NCI-H510A treated with DMSO at 0.1 percent for 48 hours (cell line): ENCODE results near the gene ACTN2.

Experiments used
- DNase-seq: peaks from one replicate; lab custom pipeline; 2025; lab: John Stamatoyannopoulos, UW

The ACTN2 gene

DNA sequence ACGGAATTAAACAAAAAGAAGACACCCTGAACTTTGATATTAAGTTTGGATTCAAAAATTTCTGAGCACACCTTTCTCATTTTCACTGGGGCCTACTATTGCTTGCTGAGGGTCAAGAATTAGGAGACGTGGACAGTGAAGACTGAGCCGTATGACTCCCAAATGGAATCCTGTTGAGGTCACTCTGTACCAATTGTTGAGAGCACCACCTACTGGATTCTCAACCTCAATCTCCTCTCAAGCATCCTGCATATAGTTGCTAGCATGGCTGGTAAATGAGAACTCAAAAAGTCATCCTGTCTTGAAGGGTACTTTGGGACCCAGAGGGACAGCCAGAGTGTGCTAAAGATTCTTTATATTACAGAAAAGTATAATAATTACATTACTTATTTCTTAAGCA, 88.6 kb downstream of the ACTN2 start:
- no peak for DNase-seq

- no peak for DNase-seq
Measured at GRCh38 chr1:236779312-236779711, 93.0 kb downstream of the ACTN2 start.

GRCh38 chr1:236785477-236785876, 99.2 kb downstream of the ACTN2 start:
- no peak for DNase-seq

DNA sequence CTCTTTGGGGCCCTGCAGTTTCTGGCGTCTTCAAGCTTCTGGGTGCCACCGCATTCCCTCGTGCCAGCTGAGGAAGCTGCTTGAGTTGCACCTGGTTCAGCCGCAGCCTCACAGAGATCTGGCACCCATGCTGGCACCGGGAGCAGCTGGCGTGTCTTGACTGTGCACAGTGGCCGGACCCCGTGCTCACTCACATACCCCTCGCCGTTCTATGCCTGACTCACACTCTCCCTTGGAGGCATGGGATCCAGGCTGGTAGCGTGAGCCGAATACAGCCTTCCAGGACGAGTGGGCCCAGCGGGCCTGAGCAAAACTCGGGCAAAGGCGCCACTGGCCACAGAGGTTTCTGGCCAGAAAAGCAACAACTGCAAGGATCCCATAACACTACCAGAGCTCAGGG, 100.2 kb downstream of the ACTN2 start:
- DNase-seq, result no peak

- DNase-seq, result no peak
Measured at GRCh38 chr1:236794585-236795034, 108.3 kb downstream of the ACTN2 start.

DNA sequence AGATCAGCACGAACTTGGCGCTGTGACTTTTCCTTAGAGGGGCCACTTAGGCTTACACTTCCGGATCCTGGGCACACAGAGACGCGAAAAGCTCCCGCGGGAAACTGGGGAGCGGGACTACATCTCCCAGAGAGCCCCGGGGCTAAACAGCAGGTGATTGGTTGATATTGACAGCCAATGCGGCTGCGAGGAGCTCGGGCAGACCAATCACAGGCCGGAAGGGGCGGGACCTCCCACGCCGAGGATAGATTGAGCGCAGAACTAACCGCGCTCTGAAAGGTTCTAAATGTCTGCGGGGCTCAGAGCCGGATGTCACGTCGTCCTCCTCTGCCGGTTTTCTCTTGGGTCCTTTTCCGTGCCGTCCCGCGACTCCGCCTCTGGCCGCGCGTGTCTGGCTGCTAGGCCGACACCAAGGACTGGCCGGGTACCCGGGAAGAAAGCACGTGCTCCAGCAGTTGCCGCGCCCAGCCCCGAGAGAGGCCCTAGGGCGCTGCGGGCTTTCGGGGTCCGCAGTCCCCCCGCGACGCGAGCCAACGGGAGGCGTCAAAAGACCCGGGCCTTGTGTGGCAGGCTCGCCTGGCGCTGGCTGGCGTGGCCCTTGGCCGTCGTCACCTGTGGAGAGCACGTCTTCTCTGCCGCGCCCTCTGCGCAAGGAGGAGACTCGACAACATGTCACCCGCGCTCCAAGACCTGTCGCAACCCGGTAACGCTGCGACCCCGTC, 108.9 kb downstream of the ACTN2 start, which contains the start of gene MTR:
TSS of gene MTR (plus strand) at position 258 of the 722 bp plus-strand sequence. CDS start at position 670, 412 bp downstream.
- peak; percentile 92 for DNase-seq

- DNase-seq, result peak; percentile 8
Measured at GRCh38 chr1:236795757-236796667, 109.7 kb downstream of the ACTN2 start.

DNA sequence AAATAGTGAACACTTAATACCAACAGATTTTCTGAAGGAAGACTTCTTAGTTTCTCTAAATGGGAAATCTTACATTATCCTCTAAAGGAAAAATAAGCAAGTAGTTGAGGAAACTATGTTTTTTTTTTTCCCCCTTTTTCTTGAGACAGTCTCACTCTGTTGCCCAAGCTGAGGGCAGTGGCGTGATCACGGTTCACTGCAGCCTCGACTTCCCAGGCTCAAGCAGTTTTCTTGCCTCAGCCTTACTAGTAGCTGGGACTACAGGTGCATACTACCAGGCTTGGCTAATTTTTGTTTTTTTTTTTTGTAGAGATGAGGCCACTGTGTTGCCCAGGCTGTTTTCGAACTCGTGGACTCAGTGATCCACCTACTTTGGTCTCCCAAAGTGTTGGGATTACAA, 112.7 kb downstream of the ACTN2 start:
- DNase-seq, result no peak

DNA sequence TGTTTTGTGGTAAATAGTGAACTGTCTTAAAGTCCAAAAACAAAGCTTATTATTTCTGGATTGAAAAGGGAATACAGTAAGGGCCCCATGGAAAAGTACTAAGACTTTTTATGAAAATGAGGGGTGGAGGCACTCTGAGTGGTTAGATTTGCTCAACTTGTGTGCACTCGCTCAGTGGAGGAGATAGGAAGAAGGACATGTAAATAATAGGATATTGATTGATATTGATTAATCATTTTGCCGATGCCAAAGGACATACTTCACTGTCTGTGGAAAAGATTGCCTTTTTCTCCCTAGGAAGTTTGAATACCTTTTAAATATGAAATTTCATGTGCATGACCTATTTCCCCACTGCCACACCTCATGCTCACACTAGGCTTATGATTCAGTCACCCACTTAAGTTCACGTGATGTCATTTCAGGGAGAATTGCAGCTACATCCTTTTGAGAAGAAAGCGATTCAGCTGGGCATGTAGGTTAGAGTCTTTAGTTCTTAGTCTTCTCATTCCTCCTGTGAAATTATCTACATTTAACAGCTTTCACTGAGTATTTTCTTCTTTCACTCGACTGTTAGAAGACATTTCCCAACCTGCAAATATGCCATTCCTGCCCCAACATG, 113.8 kb downstream of the ACTN2 start:
- no peak for DNase-seq

GRCh38 chr1:236800623-236801022, 114.3 kb downstream of the ACTN2 start:
- DNase-seq, result no peak

GRCh38 chr1:236802264-236802663, 116.0 kb downstream of the ACTN2 start:
- no peak for DNase-seq

- DNase-seq, result no peak
Measured at GRCh38 chr1:236806634-236807033, 120.3 kb downstream of the ACTN2 start.

DNA sequence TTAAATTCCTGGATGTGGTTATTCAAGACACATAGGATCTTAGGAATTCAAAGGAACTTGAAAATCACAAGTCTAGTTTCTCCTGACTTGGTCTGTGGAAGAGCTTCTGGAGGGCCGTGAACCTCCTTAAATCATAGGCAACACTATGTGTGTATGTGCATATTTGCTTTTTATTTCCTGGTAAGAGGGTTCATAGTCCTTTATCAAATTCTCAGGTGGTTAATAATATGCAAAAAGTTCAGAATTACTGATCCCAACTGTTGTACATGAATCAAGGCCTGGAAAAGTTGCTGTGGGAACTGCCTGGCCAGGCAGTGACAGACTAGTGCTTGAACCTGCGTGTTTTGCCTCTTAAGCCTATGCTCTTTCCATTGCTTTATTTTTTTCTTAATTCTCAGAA, 121.7 kb downstream of the ACTN2 start:
- DNase-seq, result no peak

- no peak for DNase-seq
Measured at GRCh38 chr1:236808564-236809130, 122.3 kb downstream of the ACTN2 start.

DNA sequence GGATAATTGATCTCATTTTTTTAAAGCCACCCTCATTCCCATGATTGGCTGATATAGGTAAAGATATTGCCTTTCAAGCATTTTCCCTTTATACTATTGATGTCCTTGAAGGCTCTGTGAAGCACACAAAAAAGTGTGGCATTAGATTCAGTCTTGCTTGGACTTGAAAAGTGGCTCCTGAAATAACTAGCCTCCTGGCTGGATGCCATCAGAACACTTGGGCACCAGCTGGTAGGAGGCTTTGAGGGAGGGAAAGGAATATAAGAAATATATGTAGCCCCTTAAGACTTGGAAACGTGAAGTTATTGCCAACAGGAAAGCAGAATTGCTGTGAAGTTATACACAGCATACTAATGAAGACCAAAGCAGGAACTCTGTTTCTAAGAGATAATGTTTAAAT, 122.8 kb downstream of the ACTN2 start:
- no peak for DNase-seq

GRCh38 chr1:236810018-236810417, 123.7 kb downstream of the ACTN2 start:
- DNase-seq, result no peak

- DNase-seq, result no peak
Measured at GRCh38 chr1:236812334-236813030, 126.2 kb downstream of the ACTN2 start.
